GM21576 (cell line): Measurements from ENCODE around the gene MCM3.
A peak's percentile ranks its signal among the peaks of the same experiment; 100 is the strongest.

Experiments
- ATAC-seq: cut with Tn5 transposase; IDR thresholded peaks from one replicate; pipeline ENCODE4 v1.9.1; 2021; ENCODE audit warnings: mild to moderate bottlenecking, moderate library complexity; ENCODE audit not compliant: unreplicated experiment

The MCM3 gene

GRCh38 chr6:52284460-52285176 is at the start of gene MCM3:
TSS of gene MCM3 (minus strand) at chr6:52284742. CDS start at chr6:52284674, 68 bp downstream.
- ATAC-seq = peak; percentile 98

- ATAC-seq = no peak
Observed at GRCh38 chr6:52333840-52334200, 49.3 kb upstream of the MCM3 start.

- no peak for ATAC-seq
Observed at GRCh38 chr6:52331793-52332457, 47.4 kb upstream of the MCM3 start.

- no peak for ATAC-seq
Observed at GRCh38 chr6:52330470-52330869, 45.9 kb upstream of the MCM3 start.

- ATAC-seq = no peak
Observed at GRCh38 chr6:52328729-52329128, 44.2 kb upstream of the MCM3 start.

GRCh38 chr6:52328303-52328662 is 43.7 kb upstream of the MCM3 start:
- no peak for ATAC-seq

- ATAC-seq = no peak
Observed at GRCh38 chr6:52326540-52327364, 42.2 kb upstream of the MCM3 start.

- no peak for ATAC-seq
Observed at GRCh38 chr6:52325695-52326471, 41.3 kb upstream of the MCM3 start.

- ATAC-seq = no peak
Observed at GRCh38 chr6:52324189-52324588, 39.6 kb upstream of the MCM3 start.

GRCh38 chr6:52317841-52318581 is 33.5 kb upstream of the MCM3 start:
- ATAC-seq = peak; percentile 98

- no peak for ATAC-seq
Observed at GRCh38 chr6:52317211-52317610, 32.7 kb upstream of the MCM3 start.

- no peak for ATAC-seq
Observed at GRCh38 chr6:52314752-52315151, 30.2 kb upstream of the MCM3 start.

GRCh38 chr6:52312461-52312860 is 27.9 kb upstream of the MCM3 start:
- no peak for ATAC-seq

- no peak for ATAC-seq
Observed at GRCh38 chr6:52310932-52311331, 26.4 kb upstream of the MCM3 start.

GRCh38 chr6:52307900-52308372 is 23.4 kb upstream of the MCM3 start:
- no peak for ATAC-seq

GRCh38 chr6:52306972-52307870 is 22.7 kb upstream of the MCM3 start:
- ATAC-seq = no peak

- peak; percentile 66 for ATAC-seq
Observed at GRCh38 chr6:52305948-52306767, 21.6 kb upstream of the MCM3 start.

GRCh38 chr6:52305411-52305810 is 20.9 kb upstream of the MCM3 start:
- ATAC-seq = no peak
